ENCODE results near the gene NABP1.

GRCh38 chr2:191728750-191729624 lies 51.1 kb downstream of the NABP1 start:
- TF ChIP-seq CTCF (conservative IDR thresholded peaks at IDR 0.05): peak; percentile 13
- TF ChIP-seq ZFX (IDR thresholded peaks at IDR 0.05): no peak

All from C4-2B (cell line).